Psoas muscle (tissue), 8 donors: ENCODE measurements around the gene SNCA. TPM values are rescaled to one million over a fixed set of nuclear protein-coding genes. Genes with fewer than 3 reads are reported as not detected.

Experiments
- ATAC-seq, 4 donors: fragments of 200-7000 bp; cut with Tn5 transposase; one replicate each; pipeline ENCODE4 v1.9.1; 2020; ENCODE audit warnings: moderate library complexity in 3 of 4, mild to moderate bottlenecking in 2 of 4
- DNase-seq, 2 donors: peaks; one replicate each; pipeline ENCODE4 v3.0.0-alpha.2; 2020
- H3K27ac ChIP-seq: fragments of 200-600 bp; one replicate; pipeline ENCODE4 v1.8.0; 2022
- H3K27me3 ChIP-seq, 3 donors: fragments of 200-600 bp in 1 of 3; one replicate each; pipeline versions ENCODE4 v1.6.1 to v1.8.0; 2013 to 2022; ENCODE audit warnings: low read length in 2 of 3, mild to moderate bottlenecking in 2 of 3, moderate library complexity in 1 of 3; ENCODE audit not compliant: insufficient read depth in 3 of 3
- H3K36me3 ChIP-seq, 2 donors: fragments of 200-600 bp in 1 of 2; one replicate each; pipeline versions ENCODE4 v1.6.1 to v1.8.0; 2013 to 2022; ENCODE audit warnings: low read depth in 1 of 2, mild to moderate bottlenecking in 1 of 2, moderate library complexity in 1 of 2; ENCODE audit not compliant: insufficient read depth in 1 of 2
- H3K4me1 ChIP-seq: fragments of 200-600 bp; one replicate; pipeline ENCODE4 v1.8.0; 2022
- H3K4me3 ChIP-seq: fragments of 200-600 bp; one replicate; pipeline ENCODE4 v1.8.0; 2022; ENCODE audit warnings: mild to moderate bottlenecking
- H3K9me3 ChIP-seq: fragments of 200-600 bp; one replicate; pipeline ENCODE4 v1.8.0; 2022
- CTCF ChIP-seq: fragments of 200-600 bp; IDR thresholded peaks from one replicate; pipeline ENCODE4 v1.8.0; 2022; ENCODE audit warnings: antibody characterized with exemption
- WGBS, 3 donors: extraction: QIAGEN DNeasy Blood & Tissue Kit; methylation state at CpG; one replicate each; pipeline versions ENCODE4 v1.1.6 to v1.1.7; 2013; 5-methylcytosine and 5-hydroxymethylcytosine counted together
- intact Hi-C, 2 donors: fragments of 100-400 bp; cut with DNase I; formaldehyde crosslinking; loops; one replicate each; pipeline versions ENCODE4 v1.11.0 to v1.14.2; 2022
- polyA plus RNA-seq, 3 donors: library from polyadenylated mRNA; stranded (reverse); fragments of 200-250 nt; gene quantifications; one replicate each; pipeline ENCODE4 v1.2.3, GENCODE V29; 2013
- total RNA-seq, 4 donors: library from RNA; stranded (reverse); fragmentation: NEBNext Ultra II Directional in 2 of 4; extraction: Animal tissue kit (Norgen Biotek cat#: 25700) in 2 of 4; gene quantifications; one replicate each; pipeline versions ENCODE4 v1.2.1 to v1.2.4, GENCODE V29; 2021 to 2023
- donor health status: healthy with polysubstance abuse.
- donor health status: DM: no; HTN: no; CAD: no; lungs with moderate emphysema.
- donor health status: Bipolar disorder and iron deficiency.
- donor health status: healthy.
- donor health status: DM: yes; HTN: yes; CAD: no.
- donor health status: DM: no; HTN: no; CAD: no.
- donor health status: DM: no; HTN: no; CAD: no.
- donor health status: DM: yes; HTN: yes; CAD: no.

Gene SNCA
- total and polyA plus RNA-seq, 7 donors, result 0.27 to 4.6 (median 0.83) TPM

DNA sequence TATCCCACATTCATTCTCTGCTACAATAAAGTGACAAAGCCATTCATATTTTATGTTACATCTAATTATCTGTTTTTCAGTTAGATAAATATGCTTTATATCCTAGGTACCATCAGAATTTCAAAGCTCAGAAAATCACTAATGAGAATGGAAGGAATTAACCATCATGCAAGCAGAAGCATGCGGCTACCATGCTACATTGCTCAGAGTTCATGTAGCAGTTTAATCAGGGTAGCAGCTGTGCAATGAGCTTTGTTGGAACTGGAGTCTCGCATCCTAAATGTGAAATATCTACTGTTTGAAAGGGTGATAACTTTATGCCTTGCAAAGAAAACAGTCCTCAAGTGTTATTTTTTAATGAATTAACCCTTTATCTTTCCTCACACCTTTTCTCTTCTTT, 77.5 kb downstream of the SNCA start:
- intact Hi-C loops, result no loop called here
- Histone ChIP-seq H3K4me3 (no peak overlapping the region), H3K36me3 (no peaks in the 10 kb centered on the region), H3K27ac (no peak overlapping the region), H3K9me3 (no peaks in the 10 kb centered on the region), H3K27me3 (no peaks in the 10 kb centered on the region), H3K4me1 (no peaks in the 10 kb centered on the region)
- 84 to 89% (median 86%) methylated on average over 2 of the region's 2 CpGs for WGBS, 3 donors
- TF ChIP-seq CTCF, result no peak
- no peak for ATAC-seq
- no peak for DNase-seq

DNA sequence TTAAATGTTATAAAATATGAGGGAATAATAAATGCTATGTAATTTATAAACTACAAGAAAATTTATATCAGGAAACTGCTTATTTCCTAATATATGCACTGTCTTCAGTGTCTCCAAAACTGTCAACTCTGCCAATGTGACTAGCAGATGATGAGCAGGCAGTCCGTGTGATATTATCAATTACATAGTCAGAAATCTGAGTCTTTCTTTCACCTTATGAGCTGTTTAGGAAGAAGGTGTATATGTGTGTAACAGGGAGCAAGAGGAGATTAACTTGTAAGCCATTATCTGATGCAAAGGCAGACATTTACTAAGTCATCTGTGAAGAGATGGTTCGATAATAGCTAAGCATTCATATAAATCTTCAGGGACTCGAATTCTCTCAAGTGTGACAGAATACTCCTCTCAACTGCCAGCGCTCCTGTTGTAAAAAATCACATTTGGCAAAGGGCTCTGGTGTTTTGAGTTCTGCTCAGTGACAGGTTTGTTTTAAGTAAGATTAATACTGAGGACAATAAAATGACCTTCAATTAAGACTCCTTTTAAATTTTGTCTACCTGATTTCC, 79.7 kb downstream of the SNCA start:
- WGBS, 3 donors, result 23 to 38% (median 24%) methylated on average over 4 of the region's 4 CpGs
- H3K27me3 ChIP-seq, result no peaks in the 10 kb centered on the region
- H3K4me1 ChIP-seq, result no peaks in the 10 kb centered on the region
- DNase-seq (no peak), ATAC-seq (no peak)
- H3K36me3 ChIP-seq, result no peaks in the 10 kb centered on the region
- H3K4me3 ChIP-seq, result no peak overlapping the region
- TF ChIP-seq CTCF, result no peak
- intact Hi-C loops, result no loop called here
- no peak overlapping the region for H3K27ac ChIP-seq
- H3K9me3 ChIP-seq, result no peaks in the 10 kb centered on the region

DNA sequence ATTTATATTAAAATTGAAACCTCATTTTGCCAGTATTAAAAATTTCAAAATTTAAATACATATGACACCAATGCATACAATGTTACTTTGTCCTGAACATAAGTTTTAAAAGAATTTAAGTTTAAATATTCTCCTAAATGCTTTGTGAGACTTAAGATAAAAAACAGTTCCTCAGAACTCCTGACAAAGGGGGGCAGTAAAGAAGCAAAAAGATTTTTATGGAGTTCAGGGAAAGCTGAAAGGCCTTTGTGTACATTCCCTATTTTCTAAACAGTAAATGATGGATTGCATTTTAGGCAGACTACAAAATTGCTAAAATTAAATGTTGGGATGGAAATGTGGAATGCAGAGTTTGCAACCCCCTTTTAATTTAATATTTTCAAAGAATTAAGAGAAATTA, 81.7 kb downstream of the SNCA start:
- intact Hi-C loops, result no loop called here
- DNase-seq (no peak), ATAC-seq (no peak)
- Histone ChIP-seq H3K9me3 (no peaks in the 10 kb centered on the region), H3K36me3 (no peaks in the 10 kb centered on the region), H3K4me1 (no peaks in the 10 kb centered on the region), H3K27me3 (no peaks in the 10 kb centered on the region), H3K27ac (no peak overlapping the region), H3K4me3 (no peak overlapping the region)
- no peak for TF ChIP-seq CTCF

DNA sequence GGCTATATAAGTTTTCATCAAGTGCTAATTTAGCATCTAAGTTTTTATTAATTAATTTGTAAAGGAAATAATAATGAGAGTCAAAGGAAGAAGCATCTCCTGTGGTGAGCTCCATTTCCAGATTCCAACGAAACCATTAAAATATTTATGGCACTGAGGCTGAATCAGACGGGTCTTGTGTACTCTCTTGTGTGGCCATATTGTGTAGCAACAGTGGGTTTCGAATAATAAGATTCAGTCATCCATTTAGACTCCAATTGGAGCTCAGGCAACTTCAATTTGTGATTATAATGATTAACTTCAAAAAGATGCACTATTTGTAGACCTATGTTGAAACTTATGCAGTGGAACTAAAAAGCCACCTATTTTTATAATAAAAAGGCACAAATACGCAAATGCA, 82.4 kb downstream of the SNCA start:
- no peak for TF ChIP-seq CTCF
- intact Hi-C loops, result no loop called here
- WGBS, 3 donors, result 79 to 86% (median 84%) methylated on average over 4 of the region's 4 CpGs
- DNase-seq (no peak), ATAC-seq (no peak)
- H3K27ac ChIP-seq, result no peak overlapping the region
- no peaks in the 10 kb centered on the region for H3K36me3 ChIP-seq
- no peaks in the 10 kb centered on the region for H3K27me3 ChIP-seq
- no peaks in the 10 kb centered on the region for H3K4me1 ChIP-seq
- no peaks in the 10 kb centered on the region for H3K9me3 ChIP-seq
- H3K4me3 ChIP-seq, result no peak overlapping the region

DNA sequence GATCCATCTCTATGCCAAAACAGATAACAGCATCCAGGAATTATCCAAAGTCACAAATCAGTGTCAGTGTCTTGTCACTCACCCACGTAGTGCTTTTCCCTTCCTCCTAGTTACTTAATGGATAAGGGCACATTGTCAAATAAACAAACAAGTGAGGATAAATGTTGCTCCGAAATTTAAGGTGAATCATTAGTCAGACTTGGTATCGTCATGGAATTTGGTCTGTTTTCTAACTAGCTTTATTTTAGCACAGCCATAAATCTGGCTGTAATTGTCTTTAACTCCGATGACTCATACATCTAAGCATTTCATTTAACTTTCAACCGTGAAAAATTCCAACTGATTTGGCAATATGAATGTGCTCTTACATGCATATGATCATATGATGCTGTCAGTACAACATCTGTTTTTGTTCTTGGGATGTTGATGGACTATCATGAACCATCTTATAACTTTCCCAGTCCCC, 83.3 kb downstream of the SNCA start:
- intact Hi-C loops, result no loop called here
- no peak for ATAC-seq
- WGBS, 3 donors, result 11 to 18% (median 13%) methylated on average over 5 of the region's 5 CpGs

More for the DNA sequence above, 83.3 kb downstream of the SNCA start:
- no peaks in the 10 kb centered on the region for H3K27me3 ChIP-seq
- H3K36me3 ChIP-seq, result no peaks in the 10 kb centered on the region
- H3K4me3 ChIP-seq, result no peak overlapping the region
- no peaks in the 10 kb centered on the region for H3K4me1 ChIP-seq
- no peak for TF ChIP-seq CTCF
- no peaks in the 10 kb centered on the region for H3K9me3 ChIP-seq
- no peak for DNase-seq
- H3K27ac ChIP-seq, result no peak overlapping the region
